ENCODE measurements around the gene LIN37.

GRCh38 chr19:35734889-35735288 is 13.5 kb upstream of the LIN37 start:
- TF ChIP-seq CTCF (IDR thresholded peaks at IDR 0.05) = no peak
- TF ChIP-seq POLR2A (IDR thresholded peaks at IDR 0.05; ENCODE audit: low read depth) = no peak
- no peak for TF ChIP-seq POLR2AphosphoS5 (IDR thresholded peaks at IDR 0.05)
- no peak for TF ChIP-seq EP300 (IDR thresholded peaks at IDR 0.05)

Measured in esophagus muscularis mucosa (tissue), 4 donors.